IPS-18c (cell line): ENCODE measurements around the gene CDK14.

Experiments used
- H3K4me3 ChIP-seq: 2 replicates; pipeline ENCODE4 v1.7.0; 2013; ENCODE audit warnings: low read depth, mild to moderate bottlenecking, low read length, moderate library complexity; ENCODE audit not compliant: insufficient read depth
- H3K9me3 ChIP-seq: one replicate; pipeline ENCODE4 v1.6.1; 2013; ENCODE audit warnings: mild to moderate bottlenecking, low read length, moderate library complexity; ENCODE audit not compliant: control insufficient read depth, insufficient read depth

The CDK14 gene

GRCh38 chr7:90595801-90596670, at the start of gene CDK14:
CDK14 (plus strand) TSS chr7:90596321; CDS start chr7:90596628, 307 bp downstream.
- H3K4me3 ChIP-seq, result peak within 1 kb of the TSS; percentile 76
- H3K9me3 ChIP-seq, result no peaks in the 10 kb centered on the region

- Histone ChIP-seq H3K9me3 (no peaks in the 10 kb centered on the region), H3K4me3 (no peak overlapping the region)
Observed at GRCh38 chr7:90551036-90551435, 45.1 kb upstream of the CDK14 start.

GRCh38 chr7:90552521-90552920, 43.6 kb upstream of the CDK14 start:
- no peaks in the 10 kb centered on the region for H3K9me3 ChIP-seq
- H3K4me3 ChIP-seq, result no peak overlapping the region

- H3K9me3 ChIP-seq, result no peaks in the 10 kb centered on the region
- H3K4me3 ChIP-seq, result no peak overlapping the region
Observed at GRCh38 chr7:90560730-90561129, 35.4 kb upstream of the CDK14 start.

DNA sequence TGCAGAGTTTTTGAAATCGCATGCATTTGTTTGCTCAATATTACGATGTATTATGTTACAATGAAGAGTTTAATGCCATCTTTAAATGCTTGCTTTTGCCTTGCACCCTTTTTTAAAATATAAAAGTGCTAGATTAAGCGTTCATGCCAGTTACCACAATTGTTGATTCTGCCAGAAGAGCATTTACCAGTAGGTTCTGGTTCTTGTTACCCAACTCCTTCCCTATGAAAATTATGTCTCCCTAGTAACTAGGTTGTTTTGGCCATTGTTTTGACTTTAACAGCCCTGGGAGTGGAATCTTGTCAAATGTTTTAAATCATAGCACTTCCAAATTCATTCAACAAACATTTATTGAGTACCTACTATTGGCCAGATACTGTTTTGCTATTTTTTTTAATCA, 32.8 kb upstream of the CDK14 start:
- no peak overlapping the region for H3K4me3 ChIP-seq

GRCh38 chr7:90564455-90564854, 31.7 kb upstream of the CDK14 start:
- H3K4me3 ChIP-seq, result no peak overlapping the region
- no peaks in the 10 kb centered on the region for H3K9me3 ChIP-seq

More for the DNA sequence above, 32.8 kb upstream of the CDK14 start:
- H3K9me3 ChIP-seq, result no peaks in the 10 kb centered on the region

DNA sequence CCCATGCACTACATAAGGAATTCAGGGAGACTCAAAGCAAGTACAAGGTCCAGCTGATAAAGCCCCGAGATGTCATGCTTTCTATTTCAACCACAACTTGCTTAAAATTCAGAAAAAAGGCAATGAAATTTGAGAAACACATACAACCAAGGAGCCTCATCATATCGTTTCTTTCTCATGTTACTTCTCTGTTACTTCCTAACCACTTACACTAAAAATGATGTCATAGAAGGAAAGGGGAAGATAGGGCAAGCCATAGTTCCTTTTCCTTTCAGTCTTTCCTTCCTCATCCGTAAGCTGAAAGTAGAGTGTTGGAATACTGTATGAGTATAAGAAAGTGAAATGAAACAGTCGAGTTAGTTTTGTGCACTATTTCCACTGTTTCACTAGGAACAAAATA, 27.9 kb upstream of the CDK14 start:
- Histone ChIP-seq H3K9me3 (no peaks in the 10 kb centered on the region), H3K4me3 (no peak overlapping the region)

- H3K4me3 ChIP-seq, result no peak overlapping the region
- H3K9me3 ChIP-seq, result no peaks in the 10 kb centered on the region
Observed at GRCh38 chr7:90569368-90569767, 26.8 kb upstream of the CDK14 start.

GRCh38 chr7:90570373-90570959, 25.7 kb upstream of the CDK14 start:
- H3K4me3 ChIP-seq, result no peak overlapping the region
- H3K9me3 ChIP-seq, result no peaks in the 10 kb centered on the region

GRCh38 chr7:90574146-90574819, 21.8 kb upstream of the CDK14 start:
- Histone ChIP-seq H3K9me3 (no peaks in the 10 kb centered on the region), H3K4me3 (no peak overlapping the region)

- no peaks in the 10 kb centered on the region for H3K9me3 ChIP-seq
- no peak overlapping the region for H3K4me3 ChIP-seq
Observed at GRCh38 chr7:90574820-90575187, 21.3 kb upstream of the CDK14 start.

- Histone ChIP-seq H3K4me3 (no peak overlapping the region), H3K9me3 (no peaks in the 10 kb centered on the region)
Observed at GRCh38 chr7:90579181-90579688, 16.9 kb upstream of the CDK14 start.

DNA sequence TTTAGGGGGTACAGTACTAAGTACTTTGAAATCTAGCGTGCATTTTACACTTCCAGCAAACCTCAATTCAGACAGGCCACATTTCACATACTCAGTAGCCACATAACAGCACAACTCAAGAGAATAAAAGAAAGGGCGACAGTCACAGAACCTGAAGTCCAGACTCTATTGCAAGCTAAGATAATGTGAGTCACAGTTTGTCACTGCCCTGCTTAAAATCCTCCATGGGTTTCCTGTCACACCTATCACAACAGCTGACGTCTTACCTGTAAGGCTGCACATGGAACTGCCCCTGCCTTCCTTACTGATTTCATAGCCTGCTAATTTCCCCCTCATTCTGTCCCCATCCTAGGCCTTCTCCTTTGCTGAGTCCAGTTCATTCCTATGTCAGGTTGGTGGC, 16.1 kb upstream of the CDK14 start:
- Histone ChIP-seq H3K9me3 (no peaks in the 10 kb centered on the region), H3K4me3 (no peak overlapping the region)

DNA sequence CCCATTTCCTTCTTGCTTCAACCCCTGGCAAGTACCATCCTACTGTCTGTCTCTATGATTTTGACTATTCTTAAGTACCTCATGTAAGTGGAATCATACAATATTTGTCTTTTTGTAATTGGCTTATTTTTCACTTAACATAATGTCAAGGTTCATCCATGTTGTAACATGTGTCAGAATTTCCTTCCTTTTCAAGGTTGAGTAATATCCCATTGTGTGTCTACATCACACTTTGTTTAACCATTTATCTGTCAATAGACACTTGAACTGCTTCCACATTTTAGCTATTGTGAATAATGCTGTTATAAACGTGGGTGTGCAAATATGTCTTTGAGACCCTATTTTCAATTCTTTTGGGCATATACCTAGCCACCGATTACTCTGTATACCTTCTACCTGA, 14.0 kb upstream of the CDK14 start:
- H3K4me3 ChIP-seq, result no peak overlapping the region

GRCh38 chr7:90584378-90584777, 11.7 kb upstream of the CDK14 start:
- Histone ChIP-seq H3K4me3 (no peak overlapping the region), H3K9me3 (no peaks in the 10 kb centered on the region)

More for the DNA sequence above, 14.0 kb upstream of the CDK14 start:
- no peaks in the 10 kb centered on the region for H3K9me3 ChIP-seq

DNA sequence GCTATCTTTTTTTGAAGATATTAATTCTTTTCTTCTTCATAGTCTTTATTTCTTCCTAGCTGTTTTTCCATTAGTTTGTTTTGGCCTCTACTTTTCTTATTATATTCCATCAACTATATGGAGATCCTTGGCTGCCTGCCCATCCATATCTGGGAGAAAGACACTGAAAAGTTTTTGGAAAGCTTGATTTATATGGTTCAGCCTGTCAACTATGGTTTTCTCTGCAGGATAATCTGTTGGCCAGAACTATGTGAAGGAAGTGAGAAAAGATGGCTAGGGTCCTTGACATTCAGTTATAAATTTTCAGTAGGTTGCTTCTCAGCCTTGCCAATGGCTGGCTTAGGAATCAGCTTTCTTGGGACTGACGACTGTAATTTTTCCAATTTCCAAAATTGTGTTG, 10.0 kb upstream of the CDK14 start:
- Histone ChIP-seq H3K9me3 (no peaks in the 10 kb centered on the region), H3K4me3 (no peak overlapping the region)

- no peak overlapping the region for H3K4me3 ChIP-seq
- H3K9me3 ChIP-seq, result no peaks in the 10 kb centered on the region
Observed at GRCh38 chr7:90587766-90588165, 8.4 kb upstream of the CDK14 start.

- no peak overlapping the region for H3K4me3 ChIP-seq
Observed at GRCh38 chr7:90592033-90592432, 4.1 kb upstream of the CDK14 start.

More at GRCh38 chr7:90592033-90592432, 4.1 kb upstream of the CDK14 start:
- H3K9me3 ChIP-seq, result no peaks in the 10 kb centered on the region
